ENCODE measurements around the gene TUBGCP2. TPM values are rescaled to one million over a fixed set of nuclear protein-coding genes. Genes with fewer than 3 reads are reported as not detected.

The TUBGCP2 gene
- total RNA-seq, 1 donor from 2014 or later = 50.7 TPM

DNA sequence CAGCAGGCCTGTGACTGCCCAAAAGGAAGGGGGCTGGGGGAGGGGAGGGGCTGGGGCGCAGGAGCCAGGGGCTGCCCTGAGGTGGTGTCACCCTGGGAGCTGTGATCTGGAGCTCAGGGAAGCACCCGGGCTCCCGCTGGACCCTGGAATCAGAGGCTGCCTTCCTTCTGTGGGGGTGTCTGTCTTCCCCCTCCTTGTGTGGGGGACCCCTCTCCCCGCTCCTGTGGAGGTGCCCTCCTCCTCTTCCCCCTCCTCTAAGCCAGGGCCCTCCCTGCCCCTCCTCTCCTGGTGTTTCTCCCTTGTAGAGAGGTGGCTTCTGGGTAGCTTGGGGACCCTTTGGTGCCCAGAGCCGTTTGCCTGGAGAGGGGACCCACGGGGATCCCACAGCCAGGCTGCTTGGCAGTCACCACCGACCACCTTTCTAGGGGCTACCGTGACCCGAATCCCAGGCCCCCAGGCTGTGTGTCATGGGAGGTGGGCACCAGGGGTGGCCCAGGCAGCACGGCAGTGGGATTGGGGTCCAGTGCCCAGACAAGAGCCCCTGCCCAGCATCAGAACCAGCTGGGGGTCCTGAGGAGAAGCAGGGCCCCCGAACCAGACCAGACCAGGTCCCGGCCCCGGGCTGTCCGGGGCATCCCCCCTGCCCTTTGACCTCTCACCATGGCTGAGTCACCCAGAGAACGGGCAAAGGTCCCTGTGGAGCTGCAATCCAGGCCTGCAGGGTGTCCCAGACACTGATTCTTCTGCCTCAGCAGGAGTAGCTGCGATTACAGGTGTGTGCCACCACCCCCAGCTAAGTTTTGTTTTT lies 39.2 kb upstream of the TUBGCP2 start:
- DNase-seq (ENCODE audit: low spot score) = no peak
- H3K4me3 Mint-ChIP-seq (ENCODE audit: unreplicated experiment) = no peak overlapping the region
- TF ChIP-seq, protein P1, sequence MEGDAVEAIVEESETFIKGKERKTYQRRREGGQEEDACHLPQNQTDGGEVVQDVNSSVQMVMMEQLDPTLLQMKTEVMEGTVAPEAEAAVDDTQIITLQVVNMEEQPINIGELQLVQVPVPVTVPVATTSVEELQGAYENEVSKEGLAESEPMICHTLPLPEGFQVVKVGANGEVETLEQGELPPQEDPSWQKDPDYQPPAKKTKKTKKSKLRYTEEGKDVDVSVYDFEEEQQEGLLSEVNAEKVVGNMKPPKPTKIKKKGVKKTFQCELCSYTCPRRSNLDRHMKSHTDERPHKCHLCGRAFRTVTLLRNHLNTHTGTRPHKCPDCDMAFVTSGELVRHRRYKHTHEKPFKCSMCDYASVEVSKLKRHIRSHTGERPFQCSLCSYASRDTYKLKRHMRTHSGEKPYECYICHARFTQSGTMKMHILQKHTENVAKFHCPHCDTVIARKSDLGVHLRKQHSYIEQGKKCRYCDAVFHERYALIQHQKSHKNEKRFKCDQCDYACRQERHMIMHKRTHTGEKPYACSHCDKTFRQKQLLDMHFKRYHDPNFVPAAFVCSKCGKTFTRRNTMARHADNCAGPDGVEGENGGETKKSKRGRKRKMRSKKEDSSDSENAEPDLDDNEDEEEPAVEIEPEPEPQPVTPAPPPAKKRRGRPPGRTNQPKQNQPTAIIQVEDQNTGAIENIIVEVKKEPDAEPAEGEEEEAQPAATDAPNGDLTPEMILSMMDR (IDR thresholded peaks at IDR 0.05; ENCODE audit: unreplicated experiment) = no peak

DNA sequence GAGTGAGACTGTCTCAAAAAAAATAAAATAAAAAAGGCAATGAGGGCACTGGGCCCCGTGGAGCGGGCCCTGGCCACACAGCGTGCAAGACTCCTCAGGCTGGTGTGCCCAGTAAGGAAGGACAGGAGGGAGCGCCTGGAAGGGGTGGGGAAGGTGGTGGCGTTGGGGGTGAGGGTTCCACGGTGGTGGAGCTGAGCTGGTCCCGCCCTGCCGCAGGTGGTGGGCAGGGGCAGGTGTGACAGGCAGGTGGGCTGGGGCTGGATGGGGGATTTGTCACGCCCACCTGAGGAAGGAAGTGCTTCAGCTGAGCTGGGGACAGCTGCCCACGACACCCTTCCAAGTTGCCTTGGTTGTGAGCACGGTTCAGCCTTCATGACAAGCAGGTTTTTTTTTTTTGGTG lies 37.7 kb upstream of the TUBGCP2 start:
- Mint-ChIP-seq H3K9me3 (ENCODE audit: unreplicated experiment) (no peaks in the 10 kb centered on the region), H3K4me1 (ENCODE audit: unreplicated experiment) (no peaks in the 10 kb centered on the region), H3K27ac (ENCODE audit: unreplicated experiment) (no peak overlapping the region), H3K4me3 (ENCODE audit: unreplicated experiment) (no peak overlapping the region), H3K27me3 (ENCODE audit: unreplicated experiment) (peaks cover 2% of the 10 kb centered on the region), H3K36me3 (ENCODE audit: low read depth, unreplicated experiment) (no peaks in the 10 kb centered on the region)
- TF ChIP-seq, protein P1 (IDR thresholded peaks at IDR 0.05; ENCODE audit: unreplicated experiment) = no peak
- no peak for DNase-seq (ENCODE audit: low spot score)

More for the DNA sequence above, 39.2 kb upstream of the TUBGCP2 start:
- no peaks in the 10 kb centered on the region for H3K36me3 Mint-ChIP-seq (ENCODE audit: low read depth, unreplicated experiment)
- H3K27ac Mint-ChIP-seq (ENCODE audit: unreplicated experiment) = no peak overlapping the region
- no peaks in the 10 kb centered on the region for H3K9me3 Mint-ChIP-seq (ENCODE audit: unreplicated experiment)
- no peaks in the 10 kb centered on the region for H3K4me1 Mint-ChIP-seq (ENCODE audit: unreplicated experiment)
- peaks cover 4% of the 10 kb centered on the region for H3K27me3 Mint-ChIP-seq (ENCODE audit: unreplicated experiment)

DNA sequence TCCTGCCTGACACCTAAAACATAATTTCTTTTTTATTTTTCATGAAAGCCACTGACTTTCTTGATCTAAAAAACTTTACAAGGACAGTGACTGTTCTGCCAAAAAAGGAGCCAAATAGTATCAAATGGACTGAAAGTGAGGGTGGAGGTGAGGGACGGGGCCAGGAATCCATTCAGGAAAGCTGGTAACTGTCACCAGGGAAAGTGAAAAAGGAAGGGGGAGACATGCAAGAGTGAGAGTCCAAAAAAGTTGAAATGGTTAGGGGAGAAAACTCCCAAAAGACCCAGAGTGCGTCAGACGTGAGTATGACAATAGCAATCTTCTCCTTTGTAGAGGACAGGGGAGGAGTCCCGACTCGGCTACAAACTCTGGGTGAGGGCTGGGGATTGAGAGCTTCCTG lies 35.6 kb upstream of the TUBGCP2 start:
- no peaks in the 10 kb centered on the region for H3K36me3 Mint-ChIP-seq (ENCODE audit: low read depth, unreplicated experiment)
- no peaks in the 10 kb centered on the region for H3K4me1 Mint-ChIP-seq (ENCODE audit: unreplicated experiment)
- TF ChIP-seq, protein P1 (IDR thresholded peaks at IDR 0.05; ENCODE audit: unreplicated experiment) = no peak
- H3K4me3 Mint-ChIP-seq (ENCODE audit: unreplicated experiment) = no peak overlapping the region
- DNase-seq (ENCODE audit: low spot score) = no peak
- H3K27ac Mint-ChIP-seq (ENCODE audit: unreplicated experiment) = no peak overlapping the region
- H3K9me3 Mint-ChIP-seq (ENCODE audit: unreplicated experiment) = no peaks in the 10 kb centered on the region
- peaks cover 4% of the 10 kb centered on the region for H3K27me3 Mint-ChIP-seq (ENCODE audit: unreplicated experiment)

DNA sequence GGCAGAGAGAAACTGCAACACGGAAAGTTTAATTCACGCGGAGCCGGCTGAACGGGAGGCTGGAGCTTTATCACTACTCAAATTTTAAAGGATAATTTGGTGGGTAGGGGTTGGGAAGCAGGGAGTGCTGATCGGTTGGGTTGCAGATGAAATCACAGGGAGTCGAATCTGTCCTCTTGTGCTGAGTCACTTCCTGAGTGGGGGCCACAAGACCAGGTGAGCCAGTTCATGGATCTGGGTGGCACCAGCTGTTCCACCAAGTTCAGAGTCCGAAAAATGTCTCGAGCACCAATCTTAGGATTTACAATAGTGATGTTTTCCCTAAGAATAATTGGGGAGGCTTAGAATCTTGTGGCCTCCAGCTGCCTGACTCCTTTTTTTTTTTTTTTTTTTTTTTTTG lies 34.9 kb upstream of the TUBGCP2 start:
- H3K9me3 Mint-ChIP-seq (ENCODE audit: unreplicated experiment) = no peaks in the 10 kb centered on the region
- no peak overlapping the region for H3K27ac Mint-ChIP-seq (ENCODE audit: unreplicated experiment)

DNA sequence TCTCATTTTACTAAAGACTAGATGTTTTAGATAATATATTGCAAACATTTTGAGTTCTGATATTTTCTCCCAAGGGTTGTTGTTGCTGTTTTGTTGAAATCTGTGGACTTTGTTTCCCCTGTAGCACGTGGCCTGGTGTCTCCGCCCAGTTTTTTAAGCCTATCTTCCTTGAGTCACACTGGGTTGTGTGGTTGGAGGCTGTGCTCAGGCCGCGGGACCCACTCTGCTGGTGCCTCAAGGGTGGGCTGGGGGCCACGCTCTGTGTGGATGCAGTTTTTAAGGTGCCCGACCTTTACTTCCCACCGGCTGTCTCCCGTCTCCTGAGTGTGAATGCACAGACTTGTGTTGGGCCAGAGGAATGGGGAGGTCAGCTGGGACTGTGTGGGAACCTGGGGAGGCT lies 34.3 kb upstream of the TUBGCP2 start:
- Mint-ChIP-seq H3K4me3 (ENCODE audit: unreplicated experiment) (no peak overlapping the region), H3K9me3 (ENCODE audit: unreplicated experiment) (no peaks in the 10 kb centered on the region), H3K27ac (ENCODE audit: unreplicated experiment) (no peak overlapping the region), H3K4me1 (ENCODE audit: unreplicated experiment) (no peaks in the 10 kb centered on the region), H3K36me3 (ENCODE audit: low read depth, unreplicated experiment) (no peaks in the 10 kb centered on the region), H3K27me3 (ENCODE audit: unreplicated experiment) (peaks cover 4% of the 10 kb centered on the region)
- no peak for DNase-seq (ENCODE audit: low spot score)
- TF ChIP-seq, protein P1 (IDR thresholded peaks at IDR 0.05; ENCODE audit: unreplicated experiment) = no peak

More for the DNA sequence above, 34.9 kb upstream of the TUBGCP2 start:
- Mint-ChIP-seq H3K36me3 (ENCODE audit: low read depth, unreplicated experiment) (no peaks in the 10 kb centered on the region), H3K4me3 (ENCODE audit: unreplicated experiment) (no peak overlapping the region), H3K27me3 (ENCODE audit: unreplicated experiment) (peaks cover 4% of the 10 kb centered on the region), H3K4me1 (ENCODE audit: unreplicated experiment) (no peaks in the 10 kb centered on the region)
- no peak for DNase-seq (ENCODE audit: low spot score)
- TF ChIP-seq, protein P1 (IDR thresholded peaks at IDR 0.05; ENCODE audit: unreplicated experiment) = no peak

Data from endothelial cell (in vitro differentiated cells).